Activated effector memory CD4-positive, alpha-beta T cell treated with Interleukin-2 at 50 U/mL for 16 hours (primary cell): ENCODE results near the gene SHH.

Source experiments
- DNase-seq: peaks from one replicate; pipeline ENCODE4 v3.0.0-alpha.2; 2020

Gene SHH

DNA sequence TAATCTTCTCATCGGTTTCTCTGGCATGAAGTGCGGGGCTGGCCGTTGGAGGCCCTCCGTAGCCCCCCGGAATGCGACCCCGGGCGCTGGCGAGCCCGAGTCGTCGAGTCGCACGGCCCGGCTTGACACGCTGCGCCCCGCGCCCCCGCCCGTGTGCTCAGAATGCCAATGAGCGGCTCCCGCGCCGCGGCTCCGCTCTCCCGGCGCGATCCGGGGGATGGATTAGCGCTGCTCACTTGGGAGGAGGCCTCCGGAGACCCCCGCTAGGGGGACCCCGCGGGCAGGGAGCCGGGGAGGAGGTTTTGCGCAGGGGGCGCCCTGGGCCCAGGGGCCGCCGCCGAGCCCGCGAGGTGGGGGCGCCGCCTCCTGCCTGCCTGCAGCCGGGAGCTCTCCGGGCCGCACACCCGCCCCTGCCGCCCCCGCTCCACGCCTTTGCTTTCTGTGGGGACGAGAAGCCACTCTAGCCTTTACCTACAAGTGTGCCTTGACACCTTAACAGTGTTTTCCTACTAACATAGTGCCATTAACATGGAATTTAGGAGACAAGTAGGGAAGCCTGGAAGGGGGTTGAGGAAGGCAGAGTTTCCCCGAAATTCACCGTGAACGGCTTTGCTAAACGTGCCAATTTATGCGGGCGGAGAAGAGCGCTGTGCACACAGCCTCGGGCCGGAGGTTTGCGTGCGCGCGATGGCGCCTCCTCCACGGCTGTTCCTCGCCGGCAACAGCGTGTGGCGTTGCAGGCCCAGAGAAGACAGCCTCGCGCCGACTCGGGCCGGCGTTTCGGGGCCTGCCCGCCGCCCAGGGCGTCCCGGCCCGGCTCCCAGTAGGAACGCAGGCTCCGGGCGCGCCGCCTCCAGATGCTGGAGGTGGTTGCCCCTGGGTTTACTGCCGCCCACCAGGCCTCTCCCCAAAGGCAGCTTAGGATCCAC, 7.1 kb downstream of the SHH start:
- DNase-seq = peak; percentile 14

DNA sequence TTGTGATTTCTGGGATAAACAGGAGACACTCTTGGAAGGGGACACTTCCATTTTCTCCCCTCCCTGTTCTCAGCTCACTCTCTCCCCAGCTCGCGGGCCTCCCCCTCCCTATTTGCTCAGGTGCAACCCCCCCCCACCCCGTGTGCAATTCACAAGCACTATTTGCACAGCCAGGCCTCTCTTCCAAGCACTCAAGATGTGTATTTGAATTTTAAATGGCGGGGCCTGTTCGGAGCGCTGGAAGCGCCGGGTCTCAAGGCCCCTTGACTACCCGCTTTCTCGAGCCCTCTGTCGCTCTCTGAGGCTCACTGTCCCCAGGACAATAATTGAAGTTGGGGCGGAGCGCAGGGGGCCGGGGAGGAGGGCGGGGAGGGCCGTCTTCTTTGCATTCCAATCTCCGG, 7.8 kb downstream of the SHH start:
- no peak for DNase-seq

GRCh38 chr7:155803418-155804376, 8.6 kb downstream of the SHH start:
- DNase-seq = no peak

GRCh38 chr7:155802906-155803417, 9.3 kb downstream of the SHH start:
- no peak for DNase-seq

GRCh38 chr7:155802291-155802690, 10.0 kb downstream of the SHH start:
- no peak for DNase-seq

DNA sequence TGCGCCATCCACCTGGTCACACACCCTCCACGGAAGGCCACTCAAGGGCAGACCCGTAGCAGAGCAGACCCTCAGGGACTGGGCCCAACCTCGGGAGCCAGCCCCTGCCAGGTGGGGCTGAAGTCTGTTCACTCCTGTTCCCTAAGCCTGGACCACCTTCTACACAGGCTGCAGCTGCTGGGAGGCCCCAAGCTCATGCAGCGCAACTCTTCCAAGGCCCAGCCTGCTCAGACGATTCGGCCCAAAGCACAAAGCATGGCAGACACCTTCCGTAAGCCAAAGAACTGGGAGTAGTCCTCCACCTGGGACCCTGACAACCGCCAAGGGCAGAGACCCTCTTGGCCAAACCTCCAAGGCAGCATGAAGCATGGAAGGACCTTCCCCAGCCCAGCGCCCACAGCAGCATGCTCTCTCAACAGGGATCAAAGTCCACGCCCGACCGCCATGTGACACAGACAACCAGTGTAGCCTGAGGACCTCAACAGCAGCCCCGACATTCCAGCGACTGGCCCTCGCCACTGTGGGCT, 11.5 kb downstream of the SHH start:
- no peak for DNase-seq

DNA sequence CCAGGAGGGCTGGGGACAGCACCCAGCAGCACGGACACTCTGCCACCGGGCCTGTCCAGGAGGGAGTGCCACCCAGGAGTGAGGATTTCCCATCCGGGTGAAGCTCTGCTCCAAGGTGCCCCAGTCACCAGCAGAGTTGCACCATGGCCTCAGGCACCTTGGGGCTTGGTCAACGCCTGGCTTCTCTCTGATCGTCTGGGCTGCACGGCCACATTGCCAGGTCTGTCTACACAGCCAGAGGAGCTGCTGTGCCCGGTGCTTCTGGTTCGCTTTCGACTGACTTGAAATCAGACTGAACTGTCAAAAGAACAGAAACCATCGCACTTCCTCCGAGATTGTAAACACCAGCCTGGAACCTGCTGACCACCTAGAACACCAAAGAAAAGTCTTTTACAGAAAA, 12.0 kb downstream of the SHH start:
- DNase-seq = no peak

DNA sequence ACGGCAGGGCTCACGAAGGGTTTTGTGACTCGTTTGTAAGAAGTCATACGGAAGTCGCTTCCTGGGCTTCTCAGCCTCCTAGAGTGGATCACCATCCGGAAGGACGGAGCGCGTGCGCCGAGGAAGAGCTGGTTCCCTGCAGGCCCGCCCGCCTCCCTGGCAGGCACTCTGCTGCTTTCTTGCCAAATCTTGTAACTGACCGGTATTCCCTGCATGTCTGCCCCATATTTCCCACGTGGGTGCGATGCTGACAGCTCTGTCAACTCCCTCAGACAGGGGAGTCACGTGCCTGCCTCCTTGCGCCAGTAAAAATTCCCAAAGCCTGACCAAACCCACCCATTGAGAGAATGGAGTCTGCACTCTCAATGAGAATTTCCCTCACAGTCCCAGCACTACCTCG, 12.7 kb downstream of the SHH start:
- DNase-seq = no peak

DNA sequence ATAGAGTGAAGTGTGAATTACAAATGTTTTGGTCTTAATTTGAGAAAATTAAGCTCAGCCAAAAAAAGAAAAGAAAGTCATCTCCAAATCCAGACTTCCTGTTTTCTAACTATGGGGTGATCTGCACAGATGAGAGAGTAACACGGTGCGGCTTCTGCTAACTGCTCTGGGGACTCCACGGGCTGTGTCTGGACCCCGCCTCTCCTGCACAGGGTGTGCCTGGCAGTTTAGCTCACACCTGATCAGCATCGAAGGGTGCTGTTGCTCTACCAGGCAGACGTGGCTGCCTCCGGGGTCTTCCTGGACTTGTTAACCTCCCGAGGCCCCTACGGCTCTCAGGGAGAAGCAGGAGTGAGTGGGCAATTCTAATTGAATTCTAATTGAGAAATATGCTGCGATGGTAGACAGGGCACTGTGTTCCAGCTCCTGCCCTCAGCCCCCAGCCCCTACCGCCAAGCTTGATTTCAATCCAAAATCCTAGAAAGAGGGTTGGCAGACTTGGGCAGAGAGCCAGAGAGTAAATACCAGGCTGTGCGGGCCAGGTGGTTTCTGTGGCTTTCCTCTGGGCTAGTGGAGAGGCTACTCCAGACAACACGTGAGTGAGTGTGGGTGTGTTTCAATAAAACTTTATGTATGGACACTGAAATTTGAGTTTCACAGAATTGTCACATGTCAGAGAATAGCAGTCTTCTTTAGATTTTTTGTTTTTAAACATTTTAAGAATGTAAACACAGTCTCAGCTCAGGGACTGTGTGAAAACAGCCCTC, 13.4 kb downstream of the SHH start:
- no peak for DNase-seq

DNA sequence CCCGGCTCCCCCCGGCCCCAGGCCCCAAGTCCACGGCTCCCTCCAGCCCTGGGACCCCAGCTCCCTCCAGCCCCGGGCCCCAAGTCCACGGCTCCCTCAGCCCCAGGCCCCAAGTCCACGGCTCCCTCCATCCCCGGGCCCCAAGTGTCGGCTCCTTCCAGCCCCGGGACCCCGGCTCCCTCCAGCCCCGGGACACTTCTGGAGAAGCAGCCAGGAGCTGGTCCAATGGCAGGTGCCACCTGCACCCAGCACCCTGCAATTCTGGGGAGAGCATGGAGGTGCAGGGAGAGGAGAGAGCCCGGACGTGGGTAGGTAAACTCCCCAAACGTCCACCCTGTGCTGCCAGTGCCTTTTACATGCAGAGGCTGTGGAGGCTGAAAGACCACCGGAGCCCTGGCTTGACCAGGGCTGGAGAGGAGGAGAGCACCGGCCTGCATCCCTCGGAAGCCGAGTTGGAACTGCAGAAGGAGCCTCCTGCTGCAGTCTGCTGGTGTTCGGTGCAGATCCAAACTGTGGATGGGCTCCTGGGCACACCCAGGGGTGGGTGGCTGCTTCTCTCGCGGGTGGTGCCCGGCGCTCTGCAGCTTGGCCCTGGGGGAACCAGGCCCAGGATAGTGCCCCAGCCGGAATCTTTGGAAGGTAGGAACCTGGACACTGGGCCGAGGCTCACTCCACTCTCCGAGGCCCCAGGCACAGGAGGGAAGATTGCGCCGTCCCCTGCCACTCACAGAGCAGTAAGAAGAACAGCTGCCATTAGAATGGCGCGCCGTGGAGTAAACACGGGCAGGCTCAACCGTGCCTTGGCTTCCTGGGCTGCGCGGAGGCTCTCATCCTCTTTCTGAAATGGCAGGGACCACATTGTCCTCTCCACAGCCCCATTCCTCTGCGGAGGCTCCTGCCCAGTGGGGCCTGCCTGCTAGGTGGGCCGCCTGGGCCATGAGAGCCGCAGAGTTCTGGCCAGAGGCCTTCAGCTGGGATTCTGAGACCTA, 14.7 kb downstream of the SHH start:
- no peak for DNase-seq

- peak; percentile 39 for DNase-seq
Measured at GRCh38 chr7:155796381-155797261, 15.6 kb downstream of the SHH start.

- DNase-seq = no peak
Measured at GRCh38 chr7:155795951-155796350, 16.3 kb downstream of the SHH start.

GRCh38 chr7:155795401-155795800, 16.9 kb downstream of the SHH start:
- no peak for DNase-seq

- no peak for DNase-seq
Measured at GRCh38 chr7:155794196-155794595, 18.1 kb downstream of the SHH start.

DNA sequence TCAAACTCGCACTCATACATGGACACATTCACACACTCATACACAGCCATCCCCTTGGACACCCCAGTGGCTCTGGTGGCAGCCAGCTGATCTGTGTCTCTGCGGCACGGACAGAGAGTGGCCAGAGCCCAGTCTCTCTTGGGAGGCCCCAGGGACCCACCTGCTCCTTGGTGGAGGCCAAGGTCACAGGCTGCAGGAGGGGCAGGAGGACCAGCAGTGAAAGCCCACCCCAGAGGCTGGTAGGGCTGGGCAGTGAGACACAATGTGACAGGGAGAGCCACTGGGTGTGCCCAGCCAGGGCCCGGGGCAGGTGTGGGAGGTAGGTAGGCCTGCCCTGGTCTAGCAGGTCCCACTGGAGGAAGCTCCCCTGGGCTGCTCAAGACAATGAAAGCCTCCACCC, 18.5 kb downstream of the SHH start:
- DNase-seq = no peak

GRCh38 chr7:155792999-155793560, 19.2 kb downstream of the SHH start:
- no peak for DNase-seq

DNA sequence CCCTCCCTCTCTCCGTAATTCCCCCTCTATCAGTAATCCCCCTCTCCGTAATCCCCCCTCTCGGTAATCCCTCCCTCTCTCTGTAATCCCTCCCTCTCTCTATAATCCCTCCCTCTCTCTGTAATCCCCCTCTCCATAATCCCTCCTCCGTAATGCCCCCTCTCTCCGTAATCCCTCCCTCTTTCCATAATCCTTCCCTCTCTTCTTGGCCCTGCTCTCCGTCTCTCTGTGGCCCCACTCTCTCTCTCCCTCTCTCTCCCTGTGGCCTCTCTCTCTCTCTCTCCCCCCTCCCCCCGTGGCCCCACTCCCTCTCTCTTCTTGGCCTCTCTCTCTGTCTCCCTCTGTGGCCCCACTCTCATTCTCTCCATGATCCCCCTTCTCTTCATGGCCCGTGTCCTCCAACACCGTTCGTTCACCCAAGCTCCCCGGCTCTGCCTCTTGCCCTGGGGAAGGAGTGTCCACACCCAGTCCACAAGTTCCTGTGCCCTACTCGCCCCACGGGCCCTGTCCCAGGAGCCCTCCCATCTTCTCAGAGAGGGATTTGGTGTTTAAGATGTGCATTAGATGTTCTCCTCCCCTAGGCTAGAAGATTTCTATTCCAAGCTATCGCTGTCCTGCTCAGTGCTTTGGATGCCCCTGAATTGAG, 19.8 kb downstream of the SHH start:
- DNase-seq = no peak

DNA sequence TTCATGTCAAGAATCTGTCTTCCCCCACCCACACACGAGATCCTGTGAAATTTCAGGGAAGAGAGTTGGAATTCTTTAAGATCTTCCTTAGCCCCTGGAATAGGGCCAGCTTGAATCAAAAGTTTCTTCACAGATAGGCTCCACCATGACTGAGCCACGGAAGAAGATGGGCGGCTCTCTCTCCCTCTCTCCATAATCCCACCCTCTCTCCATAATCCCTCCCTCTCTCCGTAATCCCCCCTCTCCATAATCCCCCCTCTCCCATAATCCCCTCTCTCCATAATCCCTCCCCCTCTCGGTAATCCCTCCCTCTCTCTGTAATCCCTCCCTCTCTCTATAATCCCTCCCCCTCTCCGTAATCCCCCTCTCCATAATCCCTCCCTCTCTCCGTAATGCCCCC, 20.4 kb downstream of the SHH start:
- no peak for DNase-seq

GRCh38 chr7:155791214-155791737, 21.0 kb downstream of the SHH start:
- DNase-seq = no peak
